ENCODE data around the gene HEMK1.

Gene HEMK1, protein sequence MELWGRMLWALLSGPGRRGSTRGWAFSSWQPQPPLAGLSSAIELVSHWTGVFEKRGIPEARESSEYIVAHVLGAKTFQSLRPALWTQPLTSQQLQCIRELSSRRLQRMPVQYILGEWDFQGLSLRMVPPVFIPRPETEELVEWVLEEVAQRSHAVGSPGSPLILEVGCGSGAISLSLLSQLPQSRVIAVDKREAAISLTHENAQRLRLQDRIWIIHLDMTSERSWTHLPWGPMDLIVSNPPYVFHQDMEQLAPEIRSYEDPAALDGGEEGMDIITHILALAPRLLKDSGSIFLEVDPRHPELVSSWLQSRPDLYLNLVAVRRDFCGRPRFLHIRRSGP

GRCh38 chr3:50568947-50569749, at the start of gene HEMK1:
TSS of gene HEMK1 (plus strand) at chr3:50569522. CDS start at chr3:50571105, 1,583 bp downstream.
- peak; percentile 93 for DNase-seq

DNA sequence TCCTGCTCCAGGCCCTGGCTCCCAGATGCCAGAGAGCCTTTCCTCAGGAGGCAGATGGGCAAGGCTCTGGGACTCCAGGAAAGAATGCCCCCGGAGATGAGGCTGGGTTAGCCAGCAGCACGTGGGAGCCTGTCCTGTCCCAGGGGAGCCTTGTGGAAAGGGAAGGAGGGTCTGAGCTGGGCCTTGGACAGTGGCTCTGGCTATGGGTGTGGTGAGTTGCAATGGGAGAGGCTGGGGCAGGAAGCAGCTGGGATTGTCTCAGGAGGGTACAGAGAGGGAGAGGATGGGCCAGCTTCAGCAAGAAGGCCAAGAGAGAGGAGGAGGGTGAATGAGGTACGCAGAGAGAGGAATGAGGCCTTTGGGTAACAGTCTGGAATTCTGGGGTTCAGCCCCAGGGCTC, 48.5 kb upstream of the HEMK1 start:
- DNase-seq = no peak

GRCh38 chr3:50521572-50521971, 47.8 kb upstream of the HEMK1 start:
- DNase-seq = no peak

GRCh38 chr3:50523279-50523811, 46.0 kb upstream of the HEMK1 start:
- DNase-seq = no peak

DNA sequence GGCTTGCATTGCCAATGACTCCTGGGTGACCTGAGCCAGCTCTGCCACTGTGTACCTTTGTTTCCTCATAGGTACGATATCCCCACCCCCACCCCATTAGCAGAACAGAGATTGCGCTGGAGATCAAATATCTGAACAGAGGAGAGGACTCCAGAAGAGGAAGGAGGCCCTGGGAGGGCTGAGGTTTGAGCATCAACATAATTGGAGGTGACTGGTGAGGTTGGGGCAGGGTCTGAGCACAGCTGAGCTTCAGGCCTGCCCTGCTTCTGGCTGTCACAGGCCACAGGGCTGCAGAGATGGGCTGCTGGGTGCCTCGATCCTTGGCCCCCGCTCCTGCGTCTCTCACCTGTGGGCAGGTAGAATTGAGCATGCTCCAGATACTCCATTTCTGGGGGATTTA, 44.6 kb upstream of the HEMK1 start:
- DNase-seq = no peak

GRCh38 chr3:50525191-50525910, 44.0 kb upstream of the HEMK1 start:
- no peak for DNase-seq

- DNase-seq = peak; percentile 23
Observed at GRCh38 chr3:50525987-50526386, 43.3 kb upstream of the HEMK1 start.

GRCh38 chr3:50530001-50530970, 39.0 kb upstream of the HEMK1 start:
- DNase-seq = no peak

- no peak for DNase-seq
Observed at GRCh38 chr3:50531201-50531600, 38.1 kb upstream of the HEMK1 start.

- DNase-seq = no peak
Observed at GRCh38 chr3:50532062-50532705, 37.1 kb upstream of the HEMK1 start.

- no peak for DNase-seq
Observed at GRCh38 chr3:50533316-50533715, 36.0 kb upstream of the HEMK1 start.

- DNase-seq = no peak
Observed at GRCh38 chr3:50533807-50534461, 35.4 kb upstream of the HEMK1 start.

DNA sequence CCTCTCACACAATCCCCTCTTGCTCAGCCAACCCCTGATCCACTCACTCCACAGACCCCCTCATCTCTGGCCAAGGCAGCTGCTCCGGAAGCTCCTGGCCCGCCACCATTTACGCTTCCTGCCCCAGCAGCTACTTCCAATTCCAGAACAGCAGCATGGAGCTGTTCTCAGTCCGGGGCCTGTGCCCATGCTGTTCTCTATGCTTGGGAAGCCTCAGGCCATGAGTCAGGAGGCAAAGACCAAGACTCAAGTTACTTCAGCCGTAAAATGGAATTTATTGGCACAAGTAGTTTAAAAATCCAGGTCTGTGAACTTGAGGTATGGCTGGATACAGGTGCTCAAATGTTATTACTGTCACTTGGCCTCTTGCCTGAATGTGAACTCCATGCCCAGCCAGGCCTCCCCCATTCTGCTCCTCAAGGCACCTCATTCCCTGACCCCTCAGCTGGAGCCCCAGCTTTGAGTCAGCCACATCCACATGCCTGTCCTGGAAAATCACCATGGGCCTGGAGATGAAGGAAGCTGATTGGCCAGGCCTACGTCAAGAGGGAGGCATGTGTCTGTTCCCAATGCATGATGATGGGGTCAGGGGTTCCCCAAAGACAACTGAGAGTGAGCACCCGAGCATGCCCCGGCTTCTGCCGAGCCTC, 34.5 kb upstream of the HEMK1 start:
- no peak for DNase-seq

DNA sequence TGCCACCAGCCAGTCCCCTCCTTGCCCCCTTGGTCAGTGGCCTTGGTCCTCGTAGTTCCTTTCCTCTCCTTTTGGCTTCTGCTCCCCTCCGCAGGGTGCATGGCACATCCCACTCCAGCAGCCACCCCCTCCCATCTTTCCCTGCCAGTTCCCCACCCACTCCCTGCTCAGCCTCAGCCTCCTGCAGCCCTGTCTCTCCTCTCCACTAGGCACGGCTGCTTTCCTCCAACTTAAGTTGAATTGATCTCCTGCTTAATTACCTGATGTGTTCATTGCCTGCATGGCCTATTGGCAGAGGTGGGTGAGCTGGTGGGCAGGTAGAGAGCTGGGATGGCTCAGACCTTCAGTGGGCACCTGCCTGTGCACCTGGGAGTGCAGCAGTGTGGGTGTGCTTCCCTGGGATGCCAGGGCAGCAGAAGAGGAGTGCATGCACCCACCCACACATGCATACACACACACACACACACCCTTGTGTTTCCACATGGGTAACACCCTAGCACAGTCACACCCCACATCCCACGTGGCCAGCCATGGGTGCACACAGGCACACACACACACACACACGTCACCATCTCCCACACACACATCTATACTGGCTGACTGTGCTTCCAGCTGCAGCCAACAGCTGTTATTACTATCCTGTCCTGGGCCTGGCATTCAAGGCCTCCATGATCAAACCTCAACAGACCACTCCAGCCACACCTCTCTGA, 32.7 kb upstream of the HEMK1 start:
- no peak for DNase-seq

DNA sequence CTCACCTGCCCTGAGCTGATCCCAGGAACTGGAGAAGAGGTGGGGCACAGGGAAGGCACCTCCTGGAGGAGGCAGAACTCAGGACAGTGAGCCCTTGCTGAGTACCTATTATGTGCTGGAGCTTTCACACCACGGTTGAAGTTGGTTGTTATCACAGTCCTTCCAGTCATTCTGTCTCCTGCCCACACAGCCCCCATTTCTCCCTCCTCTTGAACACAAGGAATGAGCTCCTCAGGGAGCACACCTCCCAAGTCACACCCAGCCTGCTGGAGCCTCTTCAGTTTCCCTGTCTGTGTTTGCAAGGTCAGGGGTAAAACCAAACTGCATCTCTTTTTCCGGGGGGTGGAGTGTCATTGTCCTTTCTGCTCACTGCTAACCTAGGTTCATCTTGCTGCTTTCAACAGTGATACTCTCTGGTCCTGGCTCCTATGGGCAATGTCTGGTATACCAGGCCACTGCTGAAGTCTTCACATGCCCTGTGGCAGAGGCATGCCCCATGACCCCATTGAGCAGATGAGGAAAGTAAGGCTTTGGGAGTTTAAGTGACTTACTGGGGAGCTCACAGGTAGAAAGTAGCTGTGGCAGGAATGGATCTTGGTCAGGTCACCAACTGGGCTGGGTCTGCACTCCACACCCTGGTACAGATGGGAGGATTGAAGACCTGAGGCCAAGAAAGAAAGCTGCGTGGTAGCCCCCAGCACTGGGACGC, 31.7 kb upstream of the HEMK1 start:
- DNase-seq = no peak

DNA sequence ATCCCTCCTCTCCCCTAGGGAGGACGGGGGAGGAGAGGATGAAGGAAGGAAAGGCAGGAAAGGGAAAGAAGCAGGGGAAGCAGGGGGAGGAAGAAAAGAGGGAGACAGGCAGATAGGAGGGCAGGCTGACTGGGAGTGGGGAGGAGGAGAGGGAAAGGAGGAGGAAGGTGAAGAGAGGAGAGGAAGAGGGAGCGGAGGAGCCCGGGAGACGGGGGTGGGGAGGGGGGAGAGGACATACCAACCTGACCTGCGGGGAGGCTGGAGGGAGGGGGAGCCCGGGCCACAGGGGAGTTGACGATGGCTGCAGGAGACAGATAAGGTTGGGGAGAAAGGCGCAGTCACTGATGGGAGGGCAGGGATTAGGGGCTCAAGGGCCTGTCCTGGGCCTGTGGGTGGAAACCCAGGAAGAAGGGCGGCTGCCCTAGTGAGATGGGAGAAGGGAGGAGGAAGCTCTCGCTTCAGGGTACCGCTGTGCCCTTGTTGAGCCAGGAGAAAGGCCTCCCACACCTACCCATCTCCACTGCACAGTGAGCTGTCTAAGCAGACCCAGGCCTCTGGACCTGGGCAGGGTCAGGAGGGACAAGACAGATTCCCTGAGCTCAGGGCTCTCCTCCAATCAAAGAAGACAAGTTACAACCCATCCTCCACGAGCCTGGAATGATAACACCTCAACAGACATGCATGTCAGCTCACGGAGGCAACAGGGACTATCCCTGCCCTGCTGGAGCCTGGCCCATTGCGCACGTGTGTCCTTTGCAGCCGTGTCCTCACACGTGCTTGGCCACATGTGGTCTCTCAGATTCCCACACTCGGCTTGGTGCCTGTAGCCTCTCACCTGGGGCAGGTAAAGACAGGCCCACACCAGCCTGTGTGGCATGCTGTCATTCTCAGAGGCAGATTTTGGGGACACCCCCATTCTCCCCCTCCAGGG, 29.7 kb upstream of the HEMK1 start:
- no peak for DNase-seq

GRCh38 chr3:50542177-50543034, 26.9 kb upstream of the HEMK1 start:
- peak; percentile 56 for DNase-seq
